Measurements from ENCODE around the gene RAD54L.
"Not testable (repeated sequence)": the region's sequence is repeated elsewhere in the genome, so short reads cannot be mapped to it uniquely, and the experiment has no call there.

RAD54L gene

DNA sequence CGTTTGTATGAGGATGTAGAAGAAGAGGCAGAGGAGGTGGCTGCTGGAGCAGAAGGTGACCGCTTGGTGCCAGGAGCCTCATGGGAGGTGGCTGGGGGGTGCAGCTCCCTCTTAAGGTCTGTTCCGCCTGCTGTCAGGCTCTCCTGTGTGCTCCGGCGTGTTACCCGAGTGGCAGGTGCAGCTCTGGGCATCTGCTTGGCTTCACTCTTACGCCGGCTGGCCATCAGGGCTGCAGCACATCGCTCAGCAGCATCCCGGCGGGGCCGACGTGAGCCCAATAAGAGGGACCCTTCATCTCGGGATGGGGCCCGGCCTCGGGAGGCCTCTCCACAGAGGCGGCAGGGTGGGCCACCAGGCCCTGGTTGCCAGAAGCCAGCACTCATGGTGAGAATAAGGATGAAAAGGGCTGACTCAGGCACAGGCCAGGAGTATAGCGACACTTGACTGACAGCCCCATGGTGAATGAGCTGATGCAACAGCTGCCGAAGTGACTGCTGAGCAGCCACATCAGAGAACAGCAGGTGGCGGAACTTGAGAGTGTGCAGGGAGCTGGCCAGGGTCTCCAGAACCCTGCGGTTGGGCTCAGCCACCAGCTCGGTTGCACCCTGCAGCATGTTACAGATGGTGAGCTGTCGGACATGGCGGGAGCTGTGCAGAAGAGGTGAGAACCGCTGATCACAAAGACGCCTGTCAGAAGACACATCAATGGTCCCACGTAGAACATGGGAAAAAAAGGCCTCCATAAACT lies 38.3 kb downstream of the RAD54L start:
- peak; percentile 37 for DNase-seq (ENCODE audit: low spot score)

DNA sequence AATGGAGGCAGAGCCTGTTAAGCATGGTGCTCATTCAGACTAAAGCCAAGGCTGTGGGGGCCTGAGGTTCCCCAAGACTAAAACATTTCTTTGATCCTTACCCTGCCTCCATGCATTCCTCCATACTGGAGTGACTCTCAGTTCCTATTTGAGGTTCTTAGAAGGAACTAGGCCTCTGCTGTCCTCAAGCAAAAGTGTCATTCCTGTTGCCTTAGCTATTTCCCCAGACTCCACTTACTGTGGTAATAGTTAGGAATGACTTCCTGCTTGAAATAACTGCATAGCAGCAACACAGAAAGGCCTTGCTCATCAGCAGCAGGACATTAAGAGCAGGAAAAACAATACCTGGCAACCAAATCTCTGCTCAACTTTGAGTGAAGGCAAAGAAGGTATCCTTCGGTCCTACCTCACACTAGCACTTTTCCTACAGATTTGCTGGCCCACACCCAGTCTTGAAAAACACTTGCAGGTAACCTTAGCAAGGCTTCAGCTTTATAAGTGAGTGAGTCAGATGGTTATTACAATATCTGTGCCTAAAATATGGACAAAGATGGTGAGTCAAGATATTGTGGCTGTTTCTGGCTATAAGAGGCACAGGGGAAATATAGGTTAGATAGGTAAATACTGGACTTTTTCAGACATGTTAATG lies 41.0 kb downstream of the RAD54L start:
- no peak for DNase-seq (ENCODE audit: low spot score)

- DNase-seq (ENCODE audit: low spot score) = no peak
Observed at GRCh38 chr1:46289134-46289494, 41.6 kb downstream of the RAD54L start.

- DNase-seq (ENCODE audit: low spot score) = no peak
Observed at GRCh38 chr1:46289976-46290375, 42.4 kb downstream of the RAD54L start.

- no peak for DNase-seq (ENCODE audit: low spot score)
Observed at GRCh38 chr1:46295306-46295705, 47.7 kb downstream of the RAD54L start.

GRCh38 chr1:46298387-46298786 lies 50.8 kb downstream of the RAD54L start:
- no peak for DNase-seq (ENCODE audit: low spot score)

DNA sequence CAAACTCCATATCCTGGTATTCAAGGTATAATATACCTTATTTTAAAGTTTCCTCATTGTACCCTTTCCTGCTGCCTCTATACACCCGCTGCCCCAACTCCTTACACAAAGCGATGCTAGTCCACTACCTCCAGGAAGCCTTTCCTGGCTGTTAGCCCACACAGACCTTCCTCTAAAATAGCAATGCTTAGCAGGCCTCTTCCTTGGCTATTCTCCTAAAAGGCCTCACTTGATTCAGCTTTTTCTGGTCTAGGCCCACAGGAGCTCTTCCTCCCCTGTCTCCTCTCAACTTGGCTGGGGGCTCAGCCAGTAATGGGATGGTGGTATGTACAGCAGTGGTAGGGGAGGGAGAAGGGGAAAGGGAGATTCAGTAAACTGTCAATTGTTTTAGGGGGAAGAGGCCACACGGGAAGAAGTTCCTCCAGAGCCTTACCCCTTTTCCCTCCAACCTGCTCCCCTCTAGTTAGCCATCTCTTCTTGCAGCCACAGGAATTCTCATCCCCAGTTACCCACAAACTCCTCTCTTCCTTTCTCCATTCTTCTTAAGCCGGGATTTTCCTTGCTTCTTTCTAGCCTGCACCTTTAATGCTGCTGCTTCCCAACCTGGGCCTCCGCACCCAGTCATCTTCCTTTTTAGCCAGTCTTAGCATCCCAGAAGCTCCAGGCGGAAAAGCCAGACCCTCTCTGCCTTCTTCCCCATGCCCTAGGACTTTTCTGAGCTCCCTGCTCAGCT lies 53.3 kb downstream of the RAD54L start:
- DNase-seq (ENCODE audit: low spot score) = peak; percentile 48

DNA sequence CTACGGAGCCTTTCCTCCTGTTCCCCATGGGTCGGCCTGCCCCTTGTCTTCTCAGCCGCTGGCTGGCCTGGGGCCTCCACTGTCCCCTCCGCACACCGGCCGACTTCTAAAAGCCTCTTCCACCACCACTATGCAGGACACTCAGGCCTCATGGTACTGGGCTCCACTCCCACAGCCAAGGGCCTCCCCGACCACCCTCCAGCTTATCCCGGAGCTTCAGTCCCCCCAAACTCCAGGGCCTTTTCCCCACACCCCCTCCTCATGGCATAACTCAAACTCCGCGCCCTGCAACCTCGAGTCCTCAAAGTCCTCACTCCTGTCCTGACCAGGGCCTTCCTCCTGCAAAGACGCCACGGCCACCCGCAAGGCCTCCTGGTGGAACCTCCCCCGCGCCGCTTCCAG lies 53.8 kb downstream of the RAD54L start:
- no peak for DNase-seq (ENCODE audit: low spot score)

DNA sequence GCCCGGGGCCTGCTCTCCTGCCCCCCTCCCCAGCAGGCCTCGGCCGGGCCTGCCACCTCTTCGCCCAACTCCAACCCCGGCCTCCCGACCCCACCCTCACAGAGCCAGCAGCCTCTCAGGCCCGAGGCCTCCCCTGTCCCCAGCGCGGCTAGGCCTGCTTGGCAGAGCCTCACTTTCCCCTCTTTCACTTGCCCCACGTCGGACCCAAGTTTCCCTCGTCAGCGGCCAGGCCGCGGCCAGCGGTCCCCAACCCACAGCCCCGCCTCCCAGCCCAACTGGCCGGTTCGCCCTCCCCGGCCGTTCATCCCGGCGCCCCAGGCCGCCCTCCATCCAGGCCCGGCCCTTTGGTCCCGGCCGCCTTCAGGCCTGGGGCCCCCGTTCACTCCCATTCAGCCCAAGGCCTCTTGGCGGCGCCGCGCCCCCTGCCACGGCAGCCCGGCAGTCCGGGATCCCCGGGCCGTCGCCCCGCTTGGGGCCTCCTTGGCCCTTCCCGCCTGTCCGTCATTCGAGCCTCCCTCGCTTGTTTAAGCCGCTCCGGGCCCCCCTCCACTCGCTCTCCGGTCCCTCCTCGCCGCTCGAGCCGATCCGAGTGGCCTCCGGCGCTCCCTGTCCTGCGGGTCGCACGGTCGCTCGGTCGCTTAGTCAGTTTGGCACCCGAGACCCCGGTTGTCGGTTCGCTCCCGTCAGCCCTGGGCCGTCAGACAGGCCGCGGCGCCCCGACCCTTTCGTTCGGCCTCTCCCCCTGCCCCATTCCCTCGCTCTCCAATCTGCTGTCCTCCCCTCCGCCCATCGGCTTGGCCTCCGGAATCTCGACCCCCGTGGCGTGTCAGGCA lies 54.5 kb downstream of the RAD54L start:
- peak; percentile 33 for DNase-seq (ENCODE audit: low spot score)

DNA sequence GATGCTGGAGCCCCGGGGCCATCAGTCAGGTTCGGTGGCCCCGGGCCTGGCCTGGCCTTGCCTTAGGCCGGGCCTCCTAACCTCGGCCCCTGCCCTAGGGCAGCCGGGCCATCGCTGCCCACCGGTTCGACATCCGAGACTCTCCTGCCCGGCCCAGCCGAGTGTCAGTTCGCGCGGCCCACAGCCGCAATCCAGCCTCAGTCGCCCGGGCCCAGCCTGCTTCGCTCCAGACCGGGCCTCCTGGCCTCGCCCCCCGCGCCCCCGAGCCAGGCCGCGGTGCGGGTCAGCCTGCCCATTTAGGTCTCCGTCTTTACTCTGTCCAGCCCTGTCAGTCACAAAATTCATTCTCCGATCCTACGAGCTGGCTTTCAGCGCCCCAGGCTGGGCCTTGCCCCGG lies 55.1 kb downstream of the RAD54L start:
- DNase-seq (ENCODE audit: low spot score) = no peak

GRCh38 chr1:46303038-46303871 lies 55.7 kb downstream of the RAD54L start, which contains the start of the genes LRRC41 and UQCRH:
LRRC41 (minus strand) TSS chr1:46303616; CDS start chr1:46303322, 294 bp downstream.
UQCRH (plus strand) TSS chr1:46303698; CDS start chr1:46303767, 69 bp downstream.
- peak; percentile 99 for DNase-seq (ENCODE audit: low spot score)

- no peak for DNase-seq (ENCODE audit: low spot score)
Observed at GRCh38 chr1:46303872-46304326, 56.3 kb downstream of the RAD54L start.

GRCh38 chr1:46306159-46306530 lies 58.6 kb downstream of the RAD54L start:
- DNase-seq (ENCODE audit: low spot score) = no peak

- DNase-seq (ENCODE audit: low spot score) = no peak
Observed at GRCh38 chr1:46309401-46310159, 62.0 kb downstream of the RAD54L start.

DNA sequence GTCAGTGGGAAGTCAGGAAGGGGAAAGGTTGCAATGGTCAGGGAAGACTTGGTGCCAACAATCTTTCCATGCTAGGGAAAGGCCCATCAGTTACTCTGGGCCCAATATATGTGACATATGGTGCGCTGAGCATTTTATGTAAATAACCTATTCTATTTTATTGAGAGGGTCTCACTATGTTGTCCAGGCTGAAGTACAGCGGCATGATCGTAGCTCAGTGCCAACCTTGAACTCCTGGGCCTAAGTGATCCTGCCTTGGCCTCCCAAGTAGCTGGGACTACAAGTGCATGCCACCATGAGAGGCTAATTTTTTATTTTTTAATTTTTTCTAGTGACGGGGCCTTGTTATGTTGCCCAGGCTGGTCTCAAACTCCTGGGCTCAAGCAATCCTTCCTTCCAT lies 62.8 kb downstream of the RAD54L start:
- no peak for DNase-seq (ENCODE audit: low spot score)

GRCh38 chr1:46315669-46316403 lies 68.3 kb downstream of the RAD54L start:
- peak; percentile 46 for DNase-seq (ENCODE audit: low spot score)

- DNase-seq (ENCODE audit: low spot score) = no peak
Observed at GRCh38 chr1:46317323-46317722, 69.8 kb downstream of the RAD54L start.

- not testable (repeated sequence) for DNase-seq (ENCODE audit: low spot score)
Observed at GRCh38 chr1:46319301-46319700, 71.7 kb downstream of the RAD54L start.

All from RKO (cell line).